GM18909 (cell line): ENCODE data around the gene SLC25A44.

Source experiments
- ATAC-seq: cut with Tn5 transposase; IDR thresholded peaks from one replicate; pipeline ENCODE4 v1.9.1; 2021; ENCODE audit warnings: mild to moderate bottlenecking; ENCODE audit not compliant: unreplicated experiment, poor library complexity

SLC25A44 gene

DNA sequence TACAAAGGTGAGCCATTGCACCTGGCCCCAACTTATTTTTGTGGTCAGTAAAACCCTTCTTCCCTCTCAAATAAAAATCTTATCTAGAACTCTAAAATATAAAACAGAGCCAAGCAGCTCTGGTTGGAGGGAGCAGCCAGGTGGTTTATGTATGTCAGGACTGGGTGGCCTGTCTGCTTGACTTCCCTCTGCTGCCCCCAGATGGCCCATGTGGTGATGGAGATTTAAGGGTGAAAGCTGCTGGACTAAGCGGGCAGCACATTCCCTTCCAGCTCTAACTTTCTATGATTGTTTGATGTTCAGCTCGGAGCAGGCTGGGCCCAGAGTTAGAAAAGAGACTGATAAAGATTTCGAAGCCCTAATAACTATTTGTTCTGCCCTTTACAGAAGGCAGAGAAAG, 65.9 kb downstream of the SLC25A44 start:
- ATAC-seq, result no peak

DNA sequence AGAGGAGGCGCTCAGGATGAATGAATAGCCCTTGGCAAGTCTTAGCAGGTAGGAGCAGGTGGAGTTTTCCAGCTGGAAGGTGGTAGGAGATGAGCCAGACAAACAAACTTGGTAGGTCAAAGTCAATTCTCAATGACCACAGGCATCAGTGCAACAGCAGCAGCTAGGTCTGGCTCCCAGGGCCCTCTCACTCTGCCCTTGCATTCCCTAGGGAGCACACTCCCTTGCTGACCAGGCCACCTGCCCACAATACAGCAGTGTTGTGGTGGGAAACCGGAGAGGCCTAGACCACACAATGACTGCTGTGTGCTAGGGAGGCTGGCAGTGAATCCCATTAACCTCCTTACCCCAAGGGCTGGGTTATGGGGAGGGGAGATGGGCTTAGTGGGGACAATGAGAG, 67.0 kb downstream of the SLC25A44 start:
- no peak for ATAC-seq
